A549 (cell line): ENCODE measurements around the gene PGM2L1.

Source experiments
- BHLHE40 ChIP-seq: IDR thresholded peaks from 2 replicates; pipeline ENCODE4 v1.6.1; 2012; ENCODE audit warnings: low read depth, low read length, inconsistent platforms
- EP300 ChIP-seq, 2 experiments: fragments of >200 bp; sonication (Bioruptor Twin); formaldehyde crosslinking; IDR thresholded peaks; 2 replicates in 1 of 2; 3 replicates in 1 of 2; pipeline ENCODE4 v1.6.1; 2016 to 2017
- KDM1A ChIP-seq: fragments of 200-600 bp; sonication (generic); IDR thresholded peaks from 2 replicates; pipeline ENCODE4 v1.6.1; 2016; ENCODE audit warnings: low read depth, mild to moderate bottlenecking
- RAD21 ChIP-seq, 2 experiments: fragments of >200 bp in 1 of 2; sonication (Bioruptor Twin) in 1 of 2; formaldehyde crosslinking in 1 of 2; IDR thresholded peaks in 1 of 2; conservative IDR thresholded peaks in 1 of 2; 2 replicates in 1 of 2; 3 replicates in 1 of 2; pipeline ENCODE4 v1.6.1; 2012 to 2018; ENCODE audit warnings: inconsistent platforms in 1 of 2
- ZFP36 ChIP-seq: fragments of 450-650 bp; IDR thresholded peaks from 2 replicates; pipeline ENCODE4 v1.6.1; 2014; ENCODE audit warnings: borderline replicate concordance; ENCODE audit not compliant: partially characterized antibody
- TF ChIP-seq, protein P1 (sequence below): fragments of 450-650 bp; IDR thresholded peaks from 2 replicates; pipeline ENCODE4 v1.6.1; 2014; ENCODE audit warnings: antibody characterized with exemption
- TF ChIP-seq, protein P2 (sequence below): fragments of >200 bp; sonication (Bioruptor Twin); formaldehyde crosslinking; IDR thresholded peaks from 3 replicates; pipeline ENCODE4 v1.5.1; 2016

DNA sequence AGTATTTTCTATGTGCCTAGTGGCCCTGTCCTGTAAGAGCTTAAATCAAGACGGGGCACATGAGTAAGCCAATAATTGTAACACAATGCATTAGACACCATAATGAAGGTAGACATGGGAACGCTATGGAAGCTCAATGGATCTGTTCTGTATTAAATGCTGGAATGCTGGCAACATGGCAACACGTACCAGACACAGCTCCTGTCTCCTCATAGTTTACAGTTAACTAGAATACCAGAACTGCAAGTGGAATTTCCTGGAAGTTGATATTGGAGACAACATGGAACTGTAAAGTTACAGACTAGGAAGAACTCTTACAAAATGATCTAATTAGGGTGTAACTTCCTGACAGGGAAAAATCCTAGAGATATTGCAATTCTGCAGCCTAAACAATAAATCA lies 99.2 kb downstream of the PGM2L1 start:
- TF ChIP-seq ZFP36, result no peak
- TF ChIP-seq, protein P1, sequence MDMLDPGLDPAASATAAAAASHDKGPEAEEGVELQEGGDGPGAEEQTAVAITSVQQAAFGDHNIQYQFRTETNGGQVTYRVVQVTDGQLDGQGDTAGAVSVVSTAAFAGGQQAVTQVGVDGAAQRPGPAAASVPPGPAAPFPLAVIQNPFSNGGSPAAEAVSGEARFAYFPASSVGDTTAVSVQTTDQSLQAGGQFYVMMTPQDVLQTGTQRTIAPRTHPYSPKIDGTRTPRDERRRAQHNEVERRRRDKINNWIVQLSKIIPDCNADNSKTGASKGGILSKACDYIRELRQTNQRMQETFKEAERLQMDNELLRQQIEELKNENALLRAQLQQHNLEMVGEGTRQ, result no peak
- TF ChIP-seq, protein P2, sequence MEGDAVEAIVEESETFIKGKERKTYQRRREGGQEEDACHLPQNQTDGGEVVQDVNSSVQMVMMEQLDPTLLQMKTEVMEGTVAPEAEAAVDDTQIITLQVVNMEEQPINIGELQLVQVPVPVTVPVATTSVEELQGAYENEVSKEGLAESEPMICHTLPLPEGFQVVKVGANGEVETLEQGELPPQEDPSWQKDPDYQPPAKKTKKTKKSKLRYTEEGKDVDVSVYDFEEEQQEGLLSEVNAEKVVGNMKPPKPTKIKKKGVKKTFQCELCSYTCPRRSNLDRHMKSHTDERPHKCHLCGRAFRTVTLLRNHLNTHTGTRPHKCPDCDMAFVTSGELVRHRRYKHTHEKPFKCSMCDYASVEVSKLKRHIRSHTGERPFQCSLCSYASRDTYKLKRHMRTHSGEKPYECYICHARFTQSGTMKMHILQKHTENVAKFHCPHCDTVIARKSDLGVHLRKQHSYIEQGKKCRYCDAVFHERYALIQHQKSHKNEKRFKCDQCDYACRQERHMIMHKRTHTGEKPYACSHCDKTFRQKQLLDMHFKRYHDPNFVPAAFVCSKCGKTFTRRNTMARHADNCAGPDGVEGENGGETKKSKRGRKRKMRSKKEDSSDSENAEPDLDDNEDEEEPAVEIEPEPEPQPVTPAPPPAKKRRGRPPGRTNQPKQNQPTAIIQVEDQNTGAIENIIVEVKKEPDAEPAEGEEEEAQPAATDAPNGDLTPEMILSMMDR, result no peak
- TF ChIP-seq RAD21 (conservative IDR thresholded peaks at IDR 0.05 in 1 of 2, IDR thresholded peaks at IDR 0.05 in 1 of 2), result no peak
- TF ChIP-seq EP300 (IDR thresholded peaks at IDR 0.05), result no peak
- no peak for TF ChIP-seq KDM1A
- no peak for TF ChIP-seq BHLHE40
